GM20000 (cell line): Measurements from ENCODE around the gene SDK2.

Experiments
- DNase-seq: peaks from one replicate; pipeline ENCODE4 v3.0.0; 2012; ENCODE audit warnings: low spot score
- TF ChIP-seq, protein P1 (sequence below): IDR thresholded peaks from 2 replicates; pipeline ENCODE4 v1.5.1; 2012; ENCODE audit warnings: mild to moderate bottlenecking, control low read depth; ENCODE audit errors: extremely low read depth, missing control alignments

Gene SDK2

DNA sequence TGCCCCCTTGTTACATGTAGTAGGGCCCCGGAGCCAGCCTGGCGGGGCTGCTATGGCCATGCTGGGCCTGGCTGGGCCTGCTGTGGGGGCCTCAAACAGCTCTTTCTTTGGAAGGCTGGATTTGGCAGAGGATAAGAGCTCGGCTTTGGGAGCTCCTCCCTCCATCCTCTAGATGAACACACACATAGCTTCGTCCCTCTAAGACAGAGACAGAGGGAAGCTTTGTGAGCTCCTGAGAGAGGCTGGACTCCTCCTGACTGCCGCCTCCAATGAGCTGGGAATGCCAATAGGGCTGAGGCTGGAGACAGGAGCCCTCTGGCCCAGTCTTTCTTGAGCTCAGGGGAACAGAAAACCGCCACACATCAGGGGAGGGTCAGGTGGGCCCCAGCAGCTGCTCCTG, 295.1 kb downstream of the SDK2 start:
- TF ChIP-seq, protein P1, sequence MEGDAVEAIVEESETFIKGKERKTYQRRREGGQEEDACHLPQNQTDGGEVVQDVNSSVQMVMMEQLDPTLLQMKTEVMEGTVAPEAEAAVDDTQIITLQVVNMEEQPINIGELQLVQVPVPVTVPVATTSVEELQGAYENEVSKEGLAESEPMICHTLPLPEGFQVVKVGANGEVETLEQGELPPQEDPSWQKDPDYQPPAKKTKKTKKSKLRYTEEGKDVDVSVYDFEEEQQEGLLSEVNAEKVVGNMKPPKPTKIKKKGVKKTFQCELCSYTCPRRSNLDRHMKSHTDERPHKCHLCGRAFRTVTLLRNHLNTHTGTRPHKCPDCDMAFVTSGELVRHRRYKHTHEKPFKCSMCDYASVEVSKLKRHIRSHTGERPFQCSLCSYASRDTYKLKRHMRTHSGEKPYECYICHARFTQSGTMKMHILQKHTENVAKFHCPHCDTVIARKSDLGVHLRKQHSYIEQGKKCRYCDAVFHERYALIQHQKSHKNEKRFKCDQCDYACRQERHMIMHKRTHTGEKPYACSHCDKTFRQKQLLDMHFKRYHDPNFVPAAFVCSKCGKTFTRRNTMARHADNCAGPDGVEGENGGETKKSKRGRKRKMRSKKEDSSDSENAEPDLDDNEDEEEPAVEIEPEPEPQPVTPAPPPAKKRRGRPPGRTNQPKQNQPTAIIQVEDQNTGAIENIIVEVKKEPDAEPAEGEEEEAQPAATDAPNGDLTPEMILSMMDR: no peak

DNA sequence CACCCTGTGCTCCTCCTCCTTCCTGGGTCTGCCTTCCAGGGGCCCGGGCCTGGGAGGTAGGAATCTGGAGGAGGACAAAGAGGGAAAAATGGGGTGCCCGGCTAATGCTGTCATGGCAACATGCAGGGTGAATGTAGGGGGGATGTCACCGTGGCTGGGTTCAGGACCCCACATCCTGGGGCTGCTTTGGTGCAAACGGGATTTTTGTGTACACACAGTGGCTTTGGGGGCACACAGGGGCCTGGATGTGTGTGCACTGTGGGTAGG, 295.5 kb downstream of the SDK2 start:
- TF ChIP-seq, protein P1: no peak
- no peak for DNase-seq

More for the DNA sequence above, 295.1 kb downstream of the SDK2 start:
- no peak for DNase-seq

DNA sequence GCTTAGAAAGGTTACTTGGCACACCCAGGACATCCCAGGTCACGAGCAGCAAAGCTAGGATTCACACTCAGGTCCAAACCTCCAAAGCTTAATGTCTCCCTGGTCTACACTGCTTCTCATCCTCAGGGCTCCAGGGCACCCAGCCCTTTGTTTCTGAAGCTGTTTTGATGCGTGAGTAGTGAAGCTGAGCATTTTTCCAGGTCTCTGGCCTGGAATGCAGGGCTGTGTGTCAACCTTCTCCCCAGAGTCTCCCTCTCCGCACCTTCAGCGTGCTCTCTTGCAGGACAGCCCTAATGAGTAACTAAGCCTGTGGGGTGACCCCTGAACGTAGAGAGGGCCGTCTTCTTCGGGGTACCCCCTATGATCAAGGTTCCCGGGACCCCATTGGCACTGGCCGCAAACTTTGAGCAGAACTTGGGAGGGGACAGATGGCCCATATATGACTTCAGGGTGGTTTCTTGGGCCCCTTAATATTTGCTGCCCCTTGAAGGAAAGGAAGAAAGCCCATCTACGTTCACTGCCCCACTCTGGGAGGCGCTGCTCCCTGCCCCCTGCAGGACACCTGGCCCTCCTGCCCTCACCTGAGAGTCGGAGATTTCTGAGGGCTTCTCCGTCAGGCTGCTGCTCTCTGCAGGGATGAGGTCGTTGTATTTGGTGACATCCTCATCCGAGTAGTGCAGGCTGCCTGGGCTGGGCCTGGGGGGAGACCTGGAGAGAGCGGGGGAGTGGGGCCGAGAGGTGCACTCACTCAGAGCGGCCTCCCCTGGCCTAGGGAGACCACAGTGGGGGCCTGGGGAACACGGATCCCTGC, 296.0 kb downstream of the SDK2 start:
- DNase-seq: no peak
- TF ChIP-seq, protein P1: no peak

DNA sequence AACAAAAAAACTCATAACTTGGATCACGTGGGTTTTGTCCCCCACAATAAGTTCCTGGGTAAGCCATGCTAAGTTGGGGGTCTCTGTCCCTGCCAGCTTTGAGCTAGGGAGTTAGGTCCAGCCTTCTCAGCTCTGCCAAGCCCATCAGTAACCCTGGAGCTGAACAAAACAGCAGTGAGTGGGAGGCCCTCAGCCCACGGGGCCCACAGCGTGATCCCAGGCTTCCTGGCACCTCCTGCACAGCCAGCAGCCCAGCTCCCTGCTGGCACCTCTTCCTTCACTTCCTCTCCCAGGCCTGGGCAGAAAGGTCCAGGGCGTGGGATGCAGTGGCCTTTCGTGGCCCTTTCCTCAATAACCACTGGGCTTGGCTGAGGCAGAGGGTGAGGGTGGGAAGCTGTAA, 296.9 kb downstream of the SDK2 start:
- TF ChIP-seq, protein P1: no peak

DNA sequence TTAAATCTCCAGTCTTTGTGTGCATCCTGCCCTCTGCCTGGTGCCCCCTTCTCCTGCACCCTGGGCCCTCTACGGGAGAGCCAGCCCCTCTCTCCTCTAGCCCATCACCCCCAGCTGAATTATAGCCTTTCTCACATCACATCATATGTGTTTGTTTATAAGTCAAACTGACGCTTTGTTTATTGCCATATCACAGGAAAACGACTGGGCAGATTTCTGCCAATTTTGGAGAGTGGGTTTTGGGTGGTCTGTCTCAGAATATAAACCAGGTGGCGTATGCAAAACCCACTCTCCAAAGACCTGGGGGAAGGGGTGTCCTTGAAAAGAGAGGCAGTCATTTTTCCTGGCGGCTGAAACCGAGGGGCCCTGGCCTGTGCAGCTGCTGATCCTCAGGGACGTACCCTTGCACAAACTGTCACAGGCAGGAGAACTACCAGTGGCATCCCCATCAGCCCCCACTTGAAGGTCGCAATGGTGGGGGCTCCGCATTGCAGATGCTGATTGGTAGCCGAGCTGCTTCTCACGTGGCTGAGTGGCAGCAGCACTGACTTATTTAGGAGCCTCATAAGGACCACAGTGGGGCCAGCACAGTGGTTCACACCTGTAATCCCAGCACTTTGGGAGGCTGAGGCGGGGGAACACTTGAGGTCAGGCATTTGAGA, 297.6 kb downstream of the SDK2 start:
- TF ChIP-seq, protein P1: no peak
- DNase-seq: no peak

More for the DNA sequence above, 296.9 kb downstream of the SDK2 start:
- no peak for DNase-seq

DNA sequence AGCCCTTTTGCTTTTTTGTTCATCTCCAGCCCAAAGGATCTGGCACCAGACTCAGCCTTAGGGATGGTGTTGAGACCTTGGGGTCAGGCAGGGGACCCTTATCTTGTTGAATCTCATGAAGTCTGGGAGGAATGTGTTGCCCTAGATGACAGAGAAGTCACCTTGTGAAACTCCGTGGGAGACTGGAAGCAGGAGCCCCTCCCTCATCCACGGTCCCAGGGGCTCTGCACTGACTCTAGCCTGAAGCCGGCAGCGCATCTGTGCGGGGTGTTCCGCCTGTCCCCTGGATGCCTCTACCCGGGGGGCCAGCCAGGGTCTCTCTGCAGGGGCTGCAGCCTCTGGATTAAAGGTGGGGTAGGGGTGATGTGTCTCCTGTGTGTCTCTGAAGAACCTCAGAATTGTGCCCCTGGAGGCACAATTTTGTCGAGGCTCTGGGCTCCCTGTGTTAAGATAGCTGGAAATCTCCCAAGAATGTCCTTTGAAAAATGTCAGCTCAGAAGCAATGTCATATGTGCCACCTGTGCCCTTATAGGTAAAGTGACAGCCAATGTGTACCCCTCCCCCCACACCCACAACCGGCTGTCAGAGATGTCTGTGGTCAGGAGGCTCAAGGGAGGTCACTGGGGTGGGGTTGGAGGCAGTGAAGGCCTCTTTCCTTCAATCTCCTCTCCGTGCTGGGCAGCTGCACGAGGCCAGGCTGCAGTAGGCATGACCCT, 300.3 kb downstream of the SDK2 start:
- TF ChIP-seq, protein P1: no peak
- no peak for DNase-seq

DNA sequence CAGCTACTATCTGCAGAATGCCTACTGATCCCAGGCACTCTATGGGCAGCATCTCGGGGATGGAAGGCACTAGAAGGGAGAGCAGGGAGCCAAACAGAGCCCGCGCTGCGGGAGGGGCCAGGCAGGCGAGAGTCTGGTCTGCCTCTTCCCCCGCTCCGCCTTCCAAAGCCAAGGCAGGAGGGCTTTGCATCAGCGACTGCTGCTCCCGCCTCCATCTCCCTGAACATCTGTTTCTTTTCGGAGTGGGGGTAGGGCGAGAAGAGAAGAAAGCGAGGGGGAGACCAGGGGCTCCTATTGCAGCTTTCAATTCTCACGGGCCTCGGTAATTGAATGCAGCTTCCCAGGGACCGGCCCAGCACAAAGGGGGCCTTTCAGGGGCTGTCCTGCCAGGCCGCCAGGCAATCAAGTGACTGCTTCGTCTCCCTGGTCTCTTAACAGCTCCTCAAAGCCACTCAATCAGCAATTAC, 301.0 kb downstream of the SDK2 start:
- TF ChIP-seq, protein P1: no peak
- DNase-seq: no peak
